OCI-LY3 (cell line): ENCODE measurements around the gene DNMT1.

ENCODE experiments used
- H2AFZ ChIP-seq: fragments of 200-600, 300-600 bp; shearing (Covaris generic); 2 replicates; pipeline ENCODE4 v1.6.0; 2014; ENCODE audit warnings: antibody characterized with exemption, low read depth, low read length
- H3K27ac ChIP-seq: fragments of 200-600, 300-600 bp; sonication (generic); 2 replicates; pipeline ENCODE4 v1.5.1; 2014; ENCODE audit warnings: mild to moderate bottlenecking, low read length, moderate library complexity, mixed read lengths
- H3K27me3 ChIP-seq: fragments of 200-600, 300-600 bp; sonication (generic); 2 replicates; pipeline ENCODE4 v1.6.1; 2014; ENCODE audit warnings: low read depth, low read length, mixed read lengths
- H3K36me3 ChIP-seq: fragments of 200-600, 300-600 bp; sonication (generic); replicated peaks from 2 replicates; pipeline ENCODE3; 2014; ENCODE audit warnings: low read depth, low read length, mixed read lengths
- H3K4me1 ChIP-seq: fragments of 300-600, 200-600 bp; sonication (generic); 2 replicates; pipeline ENCODE4 v1.6.1; 2014; ENCODE audit warnings: low read length, mixed read lengths
- H3K4me2 ChIP-seq: fragments of 200-600, 300-600 bp; sonication (generic); 2 replicates; pipeline ENCODE4 v1.6.1; 2014; ENCODE audit warnings: low read length, mixed read lengths
- H3K4me3 ChIP-seq: fragments of 300-600, 200-600 bp; sonication (generic); 2 replicates; pipeline ENCODE4 v1.5.1; 2014; ENCODE audit warnings: antibody characterized with exemption, mild to moderate bottlenecking, low read length, moderate library complexity
- H3K79me2 ChIP-seq: fragments of 300-600, 200-600 bp; shearing (Covaris generic); 2 replicates; pipeline ENCODE4 v1.6.1; 2014; ENCODE audit warnings: mild to moderate bottlenecking, low read length, mixed read lengths
- H3K9ac ChIP-seq: fragments of 300-600, 200-600 bp; shearing (Covaris generic); 2 replicates; pipeline ENCODE4 v1.6.0; 2014; ENCODE audit warnings: mild to moderate bottlenecking, low read length, moderate library complexity
- H3K9me3 ChIP-seq: fragments of 200-600, 300-600 bp; shearing (Covaris generic); 2 replicates; pipeline ENCODE4 v1.6.1; 2014; ENCODE audit warnings: low read length, mixed read lengths; ENCODE audit not compliant: insufficient read depth
- H4K20me1 ChIP-seq: fragments of 200-600, 300-600 bp; sonication (generic); 2 replicates; pipeline ENCODE4 v1.6.1; 2016; ENCODE audit warnings: low read length, mixed read lengths; ENCODE audit not compliant: insufficient read depth
- CTCF ChIP-seq: fragments of 200-600, 300-600 bp; sonication (generic); IDR thresholded peaks from 2 replicates; pipeline ENCODE4 v1.5.1; 2014; ENCODE audit warnings: antibody characterized with exemption, low read length, low read depth
- EZH2phosphoT487 ChIP-seq: fragments of 200-600 bp; shearing (Covaris generic); IDR thresholded peaks from 2 replicates; pipeline ENCODE4 v1.6.1; 2018; ENCODE audit warnings: antibody characterized with exemption, mixed run types, low read depth

The DNMT1 gene

GRCh38 chr19:10226021-10226375 lies 31.2 kb upstream of the DNMT1 start:
- Histone ChIP-seq H3K4me3 (no peak overlapping the region), H3K36me3 (peaks cover 13% of the 10 kb centered on the region), H4K20me1 (peaks cover 33% of the 10 kb centered on the region), H3K27me3 (no peaks in the 10 kb centered on the region), H2AFZ (no peak overlapping the region), H3K4me1 (peaks cover 26% of the 10 kb centered on the region), H3K9ac (no peak overlapping the region), H3K27ac (no peak overlapping the region), H3K4me2 (no peak overlapping the region), H3K9me3 (no peaks in the 10 kb centered on the region), H3K79me2 (peaks cover 36% of the 10 kb centered on the region)
- TF ChIP-seq EZH2phosphoT487, result no peak
- no peak for TF ChIP-seq CTCF

- no peak overlapping the region for H3K4me2 ChIP-seq
- peaks cover 33% of the 10 kb centered on the region for H4K20me1 ChIP-seq
- TF ChIP-seq EZH2phosphoT487 (no peak), CTCF (no peak)
- H3K9ac ChIP-seq, result no peak overlapping the region
- no peak overlapping the region for H2AFZ ChIP-seq
- peaks cover 30% of the 10 kb centered on the region for H3K4me1 ChIP-seq
- no peaks in the 10 kb centered on the region for H3K27me3 ChIP-seq
- no peaks in the 10 kb centered on the region for H3K9me3 ChIP-seq
- H3K4me3 ChIP-seq, result no peak overlapping the region
- H3K27ac ChIP-seq, result no peak overlapping the region
- peaks cover 21% of the 10 kb centered on the region for H3K79me2 ChIP-seq
- H3K36me3 ChIP-seq, result peaks cover 18% of the 10 kb centered on the region
These were observed 29.6 kb upstream of the DNMT1 start for GRCh38 chr19:10224337-10224736.

- Histone ChIP-seq H4K20me1 (peaks cover 31% of the 10 kb centered on the region), H3K36me3 (peaks cover 18% of the 10 kb centered on the region)
These were observed 28.9 kb upstream of the DNMT1 start for GRCh38 chr19:10223488-10224213.

More at GRCh38 chr19:10223488-10224213, 28.9 kb upstream of the DNMT1 start:
- no peaks in the 10 kb centered on the region for H3K27me3 ChIP-seq
- H3K4me1 ChIP-seq, result peaks cover 28% of the 10 kb centered on the region
- no peak overlapping the region for H3K4me2 ChIP-seq
- no peak overlapping the region for H3K27ac ChIP-seq
- no peaks in the 10 kb centered on the region for H3K9me3 ChIP-seq
- H3K79me2 ChIP-seq, result peaks cover 17% of the 10 kb centered on the region
- TF ChIP-seq EZH2phosphoT487 (no peak), CTCF (no peak)
- no peak overlapping the region for H3K4me3 ChIP-seq
- H3K9ac ChIP-seq, result no peak overlapping the region
- no peak overlapping the region for H2AFZ ChIP-seq
